HS-27A (cell line): ENCODE measurements around the gene COMMD4.
"Not testable (repeated sequence)": the region's sequence is repeated elsewhere in the genome, so short reads cannot be mapped to it uniquely, and the experiment has no call there.

Experiments
- DNase-seq: peaks from one replicate; pipeline ENCODE4 v3.0.0-alpha.2; 2012; ENCODE audit warnings: low read depth, missing footprints

The COMMD4 gene

DNA sequence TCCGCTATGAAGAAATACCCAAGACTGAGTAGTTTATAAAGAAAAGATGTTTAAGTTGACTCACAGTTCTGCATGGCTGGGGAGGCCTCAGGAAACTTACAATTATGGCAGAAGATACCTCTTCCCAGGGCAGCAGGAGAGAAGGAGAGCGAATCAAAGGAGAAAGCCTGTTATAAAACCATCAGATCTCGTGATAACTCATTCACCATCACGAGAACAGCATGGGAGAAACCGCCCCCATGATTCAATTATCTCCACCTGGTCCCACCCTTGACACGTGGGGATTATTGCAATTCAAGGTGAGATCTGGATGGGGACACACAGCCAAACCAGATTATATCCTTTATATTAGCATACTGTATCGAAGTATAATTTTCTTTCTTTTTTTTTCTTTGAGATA is 3.8 kb upstream of the COMMD4 start:
- not testable (repeated sequence) for DNase-seq

DNA sequence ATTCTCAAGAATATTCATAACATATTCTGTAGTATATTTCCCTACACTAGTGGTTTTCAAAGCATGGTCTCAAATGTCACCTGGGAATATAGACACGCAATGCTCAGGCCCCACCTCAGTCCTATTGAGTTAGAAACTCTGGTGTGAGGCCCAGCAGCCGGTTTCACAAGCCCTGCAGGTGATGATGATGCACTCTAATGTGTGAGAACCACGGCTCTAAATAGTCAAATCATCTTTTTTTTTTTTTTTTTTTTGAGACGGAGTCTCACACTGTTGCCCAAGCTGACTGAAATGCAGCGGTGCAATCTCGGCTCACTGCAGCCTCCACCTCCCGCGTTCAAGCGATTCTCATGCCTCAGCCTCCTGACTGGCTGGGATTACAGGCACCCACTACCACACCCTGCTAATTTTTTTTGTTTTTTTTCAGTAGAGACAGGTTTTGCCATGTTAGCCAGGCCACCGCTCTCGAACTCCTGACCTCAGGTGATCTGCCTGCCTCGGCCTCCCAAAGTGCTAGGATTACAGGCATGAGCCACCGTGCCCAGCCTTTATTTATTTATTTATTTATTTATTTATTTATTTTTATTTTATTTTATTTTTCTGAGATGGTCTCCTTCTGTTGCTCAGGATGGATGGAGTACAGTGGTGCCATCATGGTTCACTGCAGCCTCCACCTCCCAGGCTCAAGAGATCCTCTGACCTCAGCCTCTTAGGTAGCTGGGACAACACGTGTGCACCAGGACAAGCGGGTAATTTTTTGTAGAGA is 2.0 kb upstream of the COMMD4 start:
- not testable (repeated sequence) for DNase-seq

DNA sequence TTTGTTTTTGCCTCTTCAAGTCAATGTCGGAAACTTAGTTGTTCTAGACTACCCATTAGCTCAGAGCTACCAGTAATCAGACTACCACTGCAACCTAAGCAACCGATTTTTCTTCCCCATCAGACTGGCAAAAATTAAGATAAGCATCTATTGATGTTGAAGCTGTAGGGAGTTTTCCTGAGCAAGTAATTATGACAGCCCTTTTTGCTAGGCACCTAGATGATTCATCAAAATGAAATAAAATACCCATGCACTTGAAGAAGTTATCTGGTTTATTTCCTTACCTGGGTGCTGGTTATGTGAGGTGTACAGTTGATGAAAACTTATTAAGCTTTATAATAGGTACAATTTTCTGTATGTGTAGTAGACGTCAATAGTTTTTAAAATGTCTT is 554 bp upstream of the COMMD4 start:
- DNase-seq, result no peak

DNA sequence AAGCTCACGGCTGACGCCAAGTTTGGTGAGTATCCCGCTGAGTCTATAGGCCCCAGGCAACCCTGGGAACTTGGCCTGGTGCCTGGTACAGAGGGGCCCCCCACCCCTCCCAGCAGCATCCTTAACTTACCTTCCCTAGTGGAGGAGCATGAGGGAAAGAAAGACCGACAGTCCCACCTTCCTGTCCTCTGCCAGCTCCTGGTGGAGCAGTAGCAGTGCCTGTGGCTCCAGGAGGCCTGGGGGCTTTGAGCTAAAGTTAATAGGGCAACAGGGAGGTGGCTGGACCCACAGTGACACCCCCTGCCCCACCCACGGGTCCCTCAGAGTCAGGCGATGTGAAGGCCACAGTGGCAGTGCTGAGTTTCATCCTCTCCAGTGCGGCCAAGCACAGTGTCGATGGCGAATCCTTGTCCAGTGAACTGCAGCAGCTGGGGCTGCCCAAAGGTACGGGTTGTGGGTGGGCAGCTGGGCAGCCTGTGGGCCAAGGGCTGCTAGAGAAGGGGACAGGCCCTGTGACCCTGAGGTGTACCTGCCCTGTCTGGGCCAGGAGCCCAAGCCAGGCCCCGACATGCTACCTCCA is 2.9 kb downstream of the COMMD4 start:
- DNase-seq, result no peak

DNA sequence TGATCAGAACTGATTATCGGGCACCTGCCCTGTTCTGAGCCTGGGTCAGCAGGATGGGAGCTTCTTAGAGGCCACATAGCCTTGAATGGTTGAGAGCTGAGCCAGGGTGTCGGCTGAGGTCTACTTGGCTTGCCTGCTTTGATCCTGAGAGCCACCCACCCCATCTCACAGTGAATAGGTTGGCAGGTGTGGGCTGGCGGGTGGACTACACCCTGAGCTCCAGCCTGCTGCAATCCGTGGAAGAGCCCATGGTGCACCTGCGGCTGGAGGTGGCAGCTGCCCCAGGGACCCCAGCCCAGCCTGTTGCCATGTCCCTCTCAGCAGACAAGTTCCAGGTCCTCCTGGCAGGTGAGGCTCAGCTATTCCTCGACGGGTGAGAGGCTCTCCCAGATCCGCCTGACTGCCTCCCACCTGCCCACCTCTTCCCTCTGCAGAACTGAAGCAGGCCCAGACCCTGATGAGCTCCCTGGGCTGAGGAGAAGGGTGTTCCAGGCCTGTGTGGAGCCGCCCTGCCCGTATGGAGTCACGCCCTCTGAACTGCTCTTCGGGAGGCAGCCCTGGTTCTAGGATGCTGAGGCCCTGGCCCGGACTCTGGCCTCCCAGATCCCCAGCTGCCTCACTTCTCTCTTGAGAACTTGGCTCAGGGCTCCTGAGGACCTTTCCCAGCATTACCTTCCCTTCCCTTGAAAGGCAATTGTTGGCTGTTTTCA is 3.8 kb downstream of the COMMD4 start:
- no peak for DNase-seq

DNA sequence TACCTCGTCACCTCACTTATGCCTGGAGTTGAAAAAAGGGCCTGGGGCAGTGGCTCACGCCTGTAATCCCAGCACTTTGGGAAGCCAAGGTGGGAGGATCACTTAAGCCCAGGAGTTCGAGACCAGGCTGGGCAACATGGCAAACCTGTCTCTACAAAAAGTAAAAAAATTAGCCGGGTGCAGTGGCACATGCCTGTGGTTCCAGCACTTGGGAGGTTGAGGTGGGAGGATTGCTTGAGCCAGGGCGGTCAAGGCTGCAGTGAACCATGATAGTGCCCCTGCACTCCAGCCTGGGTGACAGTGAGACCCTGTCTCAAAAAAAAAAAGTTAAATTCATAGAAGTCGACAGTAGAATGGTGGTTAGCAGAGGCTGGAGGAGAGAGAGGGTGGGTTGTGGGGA is 6.4 kb downstream of the COMMD4 start:
- DNase-seq, result no peak

DNA sequence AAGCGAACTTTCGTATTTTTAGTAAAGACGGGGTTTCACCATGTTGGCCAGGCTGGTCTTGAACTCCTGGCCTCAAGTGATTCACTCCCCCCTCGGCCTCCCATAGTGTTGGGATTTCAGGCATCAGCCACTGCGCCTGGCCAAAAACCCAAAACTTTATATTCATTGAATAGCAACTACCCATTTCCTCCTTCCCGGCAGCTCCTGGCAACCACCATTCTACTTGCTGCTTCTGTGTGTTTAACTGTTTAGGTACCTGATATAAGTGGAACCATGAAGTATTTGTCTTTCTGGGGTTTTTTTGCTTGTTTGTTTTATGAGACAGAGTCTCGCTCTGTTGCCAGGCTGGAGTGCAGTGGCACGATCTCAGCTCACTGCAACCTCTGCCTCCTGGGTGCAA is 8.1 kb downstream of the COMMD4 start:
- DNase-seq, result not testable (repeated sequence)

DNA sequence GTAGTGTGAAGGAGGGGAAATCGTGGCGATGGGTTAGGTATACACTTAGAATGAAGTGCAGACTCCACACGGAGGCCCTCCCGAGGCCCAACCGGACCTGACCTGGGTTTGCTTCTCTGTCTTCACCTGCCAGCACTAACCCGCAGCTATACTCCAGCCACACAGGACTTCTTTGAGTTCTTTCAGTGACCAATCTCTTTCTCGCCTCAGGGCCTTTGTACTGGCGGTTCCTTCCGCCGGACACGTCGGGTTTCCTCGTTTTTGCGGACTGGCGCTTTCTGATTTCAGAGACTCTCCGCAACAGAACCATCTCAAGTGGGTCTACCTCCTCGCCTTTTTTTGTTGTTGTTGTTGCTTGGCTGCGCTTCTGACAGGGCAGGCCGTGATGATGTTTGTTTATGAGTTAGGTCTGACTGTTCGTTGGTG is 10.9 kb downstream of the COMMD4 start, which contains the start of gene NEIL1:
NEIL1 (plus strand) TSS at position 244 of the 426 bp plus-strand sequence. CDS start 1,867 bp downstream, outside the sequence.
- DNase-seq, result no peak

DNA sequence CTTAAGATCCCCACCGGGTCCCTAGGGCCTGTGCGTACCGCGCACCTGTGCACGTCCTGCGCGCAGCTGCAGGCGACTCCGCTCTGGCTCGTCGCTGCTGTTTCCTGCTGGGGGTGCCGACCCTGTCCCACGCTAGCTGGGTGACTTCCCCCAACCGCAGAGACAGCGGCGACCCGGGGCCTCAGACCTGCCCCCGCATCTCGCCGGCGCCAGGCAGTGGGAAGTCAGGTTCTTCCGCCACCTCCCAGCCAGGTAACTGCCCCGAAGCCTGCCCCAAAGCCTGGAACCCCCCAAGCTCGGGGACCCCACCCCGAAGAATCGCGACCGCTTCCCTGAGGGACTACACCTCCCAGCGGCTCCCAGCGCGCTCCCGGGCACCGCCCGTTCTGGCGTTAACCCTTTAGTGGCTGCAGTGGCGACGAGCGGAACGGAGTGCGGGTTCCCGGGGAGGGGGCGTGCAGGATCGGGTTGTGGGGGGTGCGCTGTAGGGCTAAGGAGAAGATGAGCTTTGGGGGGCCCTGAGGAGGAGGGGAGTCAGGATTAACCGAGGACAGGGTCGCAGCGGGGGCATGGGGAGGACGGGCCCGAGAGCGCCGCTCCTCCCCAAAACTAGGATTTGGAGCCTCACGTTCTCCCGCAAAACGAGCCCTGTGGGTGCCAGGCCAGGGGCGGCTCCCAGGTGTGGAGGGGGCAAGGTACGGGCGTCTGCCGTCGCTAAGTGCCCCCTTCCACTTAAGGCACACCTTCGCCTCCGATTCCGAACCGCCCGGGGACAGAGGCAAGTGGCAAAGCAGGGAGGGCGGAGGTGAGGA is 11.6 kb downstream of the COMMD4 start:
- no peak for DNase-seq

DNA sequence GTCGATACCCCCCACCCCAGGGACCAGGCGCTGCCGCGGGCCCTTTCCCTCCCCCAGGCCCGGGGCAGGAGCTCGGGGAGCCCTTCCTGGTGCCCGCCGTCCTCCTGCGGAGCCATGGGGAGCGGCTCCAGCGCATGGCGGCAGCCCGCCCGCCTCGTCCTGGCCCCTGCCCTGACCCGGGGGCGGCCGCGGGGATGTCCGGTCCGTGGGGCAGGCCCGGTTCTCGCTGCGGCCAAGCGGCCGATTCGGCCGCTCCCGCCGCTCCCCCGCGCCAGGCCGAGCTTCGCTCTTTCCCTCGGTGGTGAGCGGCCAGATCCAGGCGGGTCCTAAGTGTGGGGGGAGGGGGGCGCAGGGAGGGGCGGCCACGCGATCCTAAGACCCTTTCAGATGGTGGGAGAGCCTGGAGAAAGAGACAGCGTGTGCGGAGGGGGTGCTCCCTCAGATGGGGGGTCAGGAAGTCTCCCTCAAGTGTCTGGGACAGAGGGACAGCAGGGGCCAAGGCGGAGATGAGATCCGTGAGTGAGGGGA is 12.2 kb downstream of the COMMD4 start:
- no peak for DNase-seq

DNA sequence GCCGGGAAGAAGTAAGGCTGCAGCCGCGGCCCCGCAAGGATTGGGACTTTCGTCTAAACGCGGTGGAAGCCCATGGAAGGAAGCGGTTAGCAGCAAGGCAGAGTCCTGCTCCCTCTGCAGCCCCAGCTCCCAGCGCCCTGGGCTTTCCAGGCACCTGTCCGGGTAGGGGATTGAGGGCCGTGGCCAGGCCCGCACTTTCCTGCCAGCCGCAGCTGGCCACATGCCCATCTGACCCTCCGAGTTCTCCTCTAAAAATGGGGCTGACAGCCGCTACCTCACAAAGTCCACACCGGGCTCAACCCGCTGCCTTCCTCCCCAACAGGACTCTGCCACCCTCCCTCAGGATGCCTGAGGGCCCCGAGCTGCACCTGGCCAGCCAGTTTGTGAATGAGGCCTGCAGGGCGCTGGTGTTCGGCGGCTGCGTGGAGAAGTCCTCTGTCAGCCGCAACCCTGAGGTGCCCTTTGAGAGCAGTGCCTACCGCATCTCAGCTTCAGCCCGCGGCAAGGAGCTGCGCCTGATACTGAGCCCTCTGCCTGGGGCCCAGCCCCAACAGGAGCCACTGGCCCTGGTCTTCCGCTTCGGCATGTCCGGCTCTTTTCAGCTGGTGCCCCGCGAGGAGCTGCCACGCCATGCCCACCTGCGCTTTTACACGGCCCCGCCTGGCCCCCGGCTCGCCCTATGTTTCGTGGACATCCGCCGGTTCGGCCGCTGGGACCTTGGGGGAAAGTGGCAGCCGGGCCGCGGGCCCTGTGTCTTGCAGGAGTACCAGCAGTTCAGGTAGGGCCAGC is 12.9 kb downstream of the COMMD4 start:
- no peak for DNase-seq

DNA sequence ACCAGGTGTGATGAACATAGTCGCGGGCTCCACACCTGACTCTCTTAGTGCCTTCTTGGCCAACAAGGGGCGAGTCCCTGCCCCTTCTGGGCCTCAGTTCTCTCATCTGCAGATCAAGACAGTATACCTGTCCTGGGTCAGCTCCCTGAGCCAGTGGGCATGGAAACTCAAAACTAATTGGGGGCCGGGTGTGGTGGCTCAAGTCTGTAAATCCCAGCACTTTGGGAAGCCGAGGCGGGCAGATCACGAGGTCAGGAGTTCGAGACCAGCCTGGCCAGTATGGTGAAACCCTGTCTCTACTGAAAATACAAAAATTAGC is 13.4 kb downstream of the COMMD4 start:
- DNase-seq, result not testable (repeated sequence)

DNA sequence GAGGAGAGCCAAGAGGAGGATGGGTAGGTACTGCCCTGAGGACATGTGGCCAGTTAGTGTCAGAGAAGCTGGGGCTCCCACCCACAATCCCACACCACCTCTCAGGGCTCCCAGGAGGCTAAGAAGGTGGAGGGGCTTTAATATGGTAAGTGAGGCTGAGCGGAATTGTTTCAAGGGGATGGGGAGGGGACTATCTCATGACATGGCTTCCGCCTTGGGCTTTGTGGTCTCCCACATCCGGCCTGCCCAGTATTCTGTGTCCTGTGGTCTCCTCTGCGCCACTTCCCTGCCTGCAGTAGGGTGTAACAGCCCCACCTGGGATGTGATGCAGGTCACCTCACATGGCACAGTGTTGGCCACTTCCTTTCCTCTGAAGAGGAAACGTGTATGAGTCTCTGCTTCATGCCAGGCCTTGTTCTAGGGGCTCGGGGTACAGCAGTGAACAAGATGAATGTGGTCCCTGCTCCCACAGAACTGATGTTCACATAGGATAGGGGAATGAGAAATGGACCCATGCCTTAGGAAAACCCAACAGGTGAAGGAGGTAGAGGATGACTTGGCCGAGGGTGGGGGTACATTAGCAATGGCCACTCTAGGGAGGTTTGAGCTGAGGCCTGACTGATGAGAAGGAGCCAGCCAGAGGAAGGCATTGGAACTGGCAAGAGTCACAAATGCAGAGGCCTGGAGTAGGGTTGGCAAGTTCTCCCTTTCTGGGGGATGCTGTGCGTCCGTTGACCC is 14.2 kb downstream of the COMMD4 start:
- no peak for DNase-seq

DNA sequence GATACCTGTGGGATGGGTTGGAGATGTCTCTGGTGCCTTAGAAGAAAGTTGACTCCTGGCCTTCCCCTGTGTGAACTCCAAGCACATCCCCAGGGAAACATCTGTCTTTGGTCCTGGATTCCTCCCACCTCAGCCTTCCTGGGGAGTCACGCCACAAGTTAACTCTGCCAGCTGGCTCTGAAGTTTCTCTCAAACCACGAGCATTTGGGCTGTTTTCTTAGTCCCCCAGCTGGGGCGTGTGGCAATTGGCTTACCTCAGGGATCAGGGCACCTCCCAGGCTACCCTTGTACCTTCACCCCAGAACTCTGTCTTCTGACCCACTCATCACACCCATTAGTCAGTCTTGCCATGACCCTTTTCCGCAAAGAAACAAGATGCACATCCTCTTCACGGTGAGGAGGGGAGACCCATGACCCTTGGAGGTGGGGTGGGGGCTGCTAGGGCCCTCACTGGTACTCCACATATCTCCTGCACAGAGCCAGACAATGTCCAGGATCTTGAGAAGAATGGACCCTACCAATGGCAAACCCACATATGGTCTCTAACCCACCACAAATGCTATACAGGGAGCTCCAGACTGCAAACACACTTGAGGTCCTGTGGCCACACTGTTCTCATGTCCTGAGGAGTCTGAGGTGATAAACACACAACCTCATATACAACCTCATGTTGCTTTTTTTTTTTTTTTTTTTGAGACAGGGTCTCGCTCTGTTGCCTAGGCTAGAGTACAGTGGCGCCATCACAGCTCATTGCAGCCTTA is 14.9 kb downstream of the COMMD4 start:
- no peak for DNase-seq

DNA sequence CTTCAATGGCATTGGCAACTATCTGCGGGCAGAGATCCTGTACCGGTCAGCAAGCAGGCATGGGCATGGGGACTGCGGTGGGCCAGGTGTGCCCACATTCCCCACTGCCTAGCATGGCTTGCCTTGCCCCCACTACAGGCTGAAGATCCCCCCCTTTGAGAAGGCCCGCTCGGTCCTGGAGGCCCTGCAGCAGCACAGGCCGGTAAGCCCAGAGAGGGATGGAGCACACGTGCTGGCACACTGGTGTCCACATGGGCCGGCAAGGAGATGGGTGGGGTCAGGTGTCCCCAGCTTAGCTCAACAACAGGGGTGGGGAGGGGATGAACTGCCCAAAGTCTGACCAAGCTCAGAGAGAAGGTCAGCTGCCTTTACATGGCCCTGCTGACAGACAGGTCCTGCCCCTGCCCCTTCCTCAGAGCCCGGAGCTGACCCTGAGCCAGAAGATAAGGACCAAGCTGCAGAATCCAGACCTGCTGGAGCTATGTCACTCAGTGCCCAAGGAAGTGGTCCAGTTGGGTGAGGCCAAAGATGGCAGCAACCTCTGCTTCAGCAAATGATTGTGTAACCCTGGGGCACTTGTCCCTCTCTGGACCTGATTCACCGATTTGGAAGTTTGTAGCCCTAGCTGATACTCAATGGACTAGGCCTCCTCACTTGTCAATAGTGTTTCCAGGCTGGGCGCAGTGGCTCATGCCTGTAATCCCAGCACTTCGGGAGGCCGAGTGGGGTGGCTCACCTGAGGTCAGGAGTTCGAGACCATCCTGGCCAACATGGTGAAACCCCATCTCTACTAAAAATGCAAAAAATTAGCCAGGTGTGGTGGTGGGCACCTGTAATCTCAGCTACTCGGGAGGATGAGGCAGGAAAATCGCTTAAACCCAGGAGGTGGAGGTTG is 16.6 kb downstream of the COMMD4 start:
- no peak for DNase-seq

DNA sequence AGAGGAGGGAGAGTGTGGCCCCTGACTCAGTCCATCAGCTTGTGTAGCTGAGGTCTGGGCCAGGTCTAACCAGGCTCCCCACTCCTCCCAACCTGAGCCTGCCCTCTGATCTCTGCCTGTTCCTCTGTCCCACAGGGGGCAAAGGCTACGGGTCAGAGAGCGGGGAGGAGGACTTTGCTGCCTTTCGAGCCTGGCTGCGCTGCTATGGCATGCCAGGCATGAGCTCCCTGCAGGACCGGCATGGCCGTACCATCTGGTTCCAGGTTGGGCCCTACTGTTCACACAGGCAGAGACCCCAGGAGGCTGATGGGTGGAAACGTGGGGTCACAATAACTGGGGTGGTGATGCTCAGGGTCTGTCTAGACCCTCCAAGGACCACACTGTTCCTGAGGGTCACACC is 17.7 kb downstream of the COMMD4 start:
- no peak for DNase-seq

DNA sequence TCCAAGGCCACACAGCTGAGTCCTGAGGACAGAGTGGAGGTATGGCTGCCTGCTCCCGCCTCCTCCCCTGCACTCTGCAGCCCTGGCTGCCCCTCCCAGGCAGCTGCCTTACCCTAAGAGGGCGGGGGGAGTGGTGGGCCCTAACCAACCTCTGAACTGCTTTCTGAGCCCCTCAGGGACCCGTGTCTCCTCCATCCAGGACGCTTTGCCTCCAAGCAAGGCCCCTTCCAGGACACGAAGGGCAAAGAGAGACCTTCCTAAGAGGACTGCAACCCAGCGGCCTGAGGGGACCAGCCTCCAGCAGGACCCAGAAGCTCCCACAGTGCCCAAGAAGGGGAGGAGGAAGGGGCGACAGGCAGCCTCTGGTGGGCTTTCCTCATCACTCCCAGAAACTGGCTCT is 18.6 kb downstream of the COMMD4 start:
- DNase-seq, result no peak

DNA sequence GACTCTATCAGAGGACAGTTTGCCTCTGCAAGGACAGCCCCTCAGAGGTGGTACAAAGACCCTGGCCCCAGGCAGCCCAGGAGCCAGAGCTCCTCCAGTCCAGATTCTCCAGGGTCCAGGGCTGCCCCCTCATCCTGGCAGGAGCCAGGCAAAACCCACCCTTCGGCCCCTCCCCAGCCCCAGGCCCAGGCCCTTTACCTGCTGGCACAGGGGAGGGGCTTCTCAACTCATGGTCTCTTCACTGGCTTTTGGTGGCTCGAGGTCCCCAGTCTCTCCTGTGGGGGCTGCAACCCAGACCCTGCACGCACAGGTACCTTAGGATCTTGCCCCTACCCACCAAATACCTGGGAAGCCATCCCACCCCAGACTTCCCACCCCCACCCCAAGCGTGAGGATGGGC is 19.5 kb downstream of the COMMD4 start:
- DNase-seq, result no peak

DNA sequence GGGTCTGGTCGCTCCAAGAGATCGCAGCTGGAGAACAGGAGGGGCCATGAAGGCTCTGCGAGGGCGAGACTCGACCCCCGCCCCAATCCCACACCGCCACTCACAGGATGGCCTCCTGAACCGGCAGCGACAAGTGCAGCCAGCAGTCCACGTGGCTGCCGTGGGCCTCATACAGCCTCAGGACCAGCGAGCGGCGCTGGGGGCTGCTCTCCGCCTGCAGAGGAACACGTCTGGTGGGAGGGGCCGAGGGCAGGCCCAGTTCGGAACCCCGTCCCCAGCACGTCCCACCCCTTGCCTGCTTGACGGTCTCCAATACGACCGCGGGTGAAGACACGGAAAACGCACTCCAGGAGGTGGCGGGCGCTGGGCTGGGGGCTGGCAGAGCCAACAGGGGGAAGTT is 20.1 kb downstream of the COMMD4 start:
- no peak for DNase-seq
